ENCODE measurements around the gene LRRC42. TPM values are rescaled to one million over a fixed set of nuclear protein-coding genes. Genes with fewer than 3 reads are reported as not detected.

The LRRC42 gene
- total RNA-seq, 1 experiment from 2014 or later = 49.3 TPM

- no peak for DNase-seq (ENCODE audit: low read depth)
These were observed 3.8 kb upstream of the LRRC42 start for GRCh38 chr1:53942127-53942957.

GRCh38 chr1:53943090-53943489 lies 3.1 kb upstream of the LRRC42 start:
- no peak for DNase-seq (ENCODE audit: low read depth)

GRCh38 chr1:53943490-53944043 lies 2.6 kb upstream of the LRRC42 start:
- DNase-seq (ENCODE audit: low read depth) = no peak

GRCh38 chr1:53944469-53945182 lies 1.5 kb upstream of the LRRC42 start:
- DNase-seq (ENCODE audit: low read depth) = no peak

GRCh38 chr1:53945183-53945432 lies 1.0 kb upstream of the LRRC42 start:
- no peak for DNase-seq (ENCODE audit: low read depth)

- peak; percentile 94 for DNase-seq (ENCODE audit: low read depth)
These were observed 508 bp upstream of the LRRC42 start, which contains the start of gene IFT25 for GRCh38 chr1:53945433-53946251. IFT25 (minus strand) TSS chr1:53945699; CDS start chr1:53940082, 5,617 bp downstream.

- peak; percentile 41 for DNase-seq (ENCODE audit: low read depth)
These were observed 1.2 kb downstream of the LRRC42 start for GRCh38 chr1:53947172-53947907.

- DNase-seq (ENCODE audit: low read depth) = no peak
These were observed 2.1 kb downstream of the LRRC42 start for GRCh38 chr1:53948291-53948690.

- DNase-seq (ENCODE audit: low read depth) = peak; percentile 43
These were observed 3.2 kb downstream of the LRRC42 start for GRCh38 chr1:53949023-53949990.

GRCh38 chr1:53951697-53952096 lies 5.5 kb downstream of the LRRC42 start:
- DNase-seq (ENCODE audit: low read depth) = no peak

- no peak for DNase-seq (ENCODE audit: low read depth)
These were observed 8.0 kb downstream of the LRRC42 start for GRCh38 chr1:53954128-53954527.

GRCh38 chr1:53956308-53957168 lies 10.4 kb downstream of the LRRC42 start:
- no peak for DNase-seq (ENCODE audit: low read depth)

GRCh38 chr1:53957194-53957818 lies 11.2 kb downstream of the LRRC42 start:
- peak; percentile 66 for DNase-seq (ENCODE audit: low read depth)

- peak; percentile 49 for DNase-seq (ENCODE audit: low read depth)
These were observed 13.6 kb downstream of the LRRC42 start for GRCh38 chr1:53959664-53960250.

- no peak for DNase-seq (ENCODE audit: low read depth)
These were observed 16.2 kb downstream of the LRRC42 start for GRCh38 chr1:53962395-53962794.

- no peak for DNase-seq (ENCODE audit: low read depth)
These were observed 17.3 kb downstream of the LRRC42 start for GRCh38 chr1:53963460-53963859.

- no peak for DNase-seq (ENCODE audit: low read depth)
These were observed 18.0 kb downstream of the LRRC42 start for GRCh38 chr1:53964109-53964508.

GRCh38 chr1:53966794-53967193 lies 20.6 kb downstream of the LRRC42 start:
- no peak for DNase-seq (ENCODE audit: low read depth)
